ENCODE data around the gene LYRM9. TPM values are rescaled to one million over a fixed set of nuclear protein-coding genes. Genes with fewer than 3 reads are reported as not detected.

Gene LYRM9
- total and polyA plus RNA-seq, 8 donors = 0.58 to 20.3 (median 11.5) TPM

- Histone ChIP-seq H3K4me3 (no peak overlapping the region), H3K9me3 (no peaks in the 10 kb centered on the region), H3K27ac (no peak overlapping the region), H3K27me3 (no peaks in the 10 kb centered on the region), H3K36me3 (no peaks in the 10 kb centered on the region), H3K4me1 (no peaks in the 10 kb centered on the region)
- intact Hi-C loops (cut with DNase I; ENCODE audit: low total_unique reads) = no loop called here
- TF ChIP-seq POLR2A (IDR thresholded peaks at IDR 0.05) = no peak
- no peak for DNase-seq
Observed at GRCh38 chr17:27906226-27906580, 13.0 kb upstream of the LYRM9 start.

GRCh38 chr17:27905447-27906225, 12.5 kb upstream of the LYRM9 start:
- WGBS, 5 donors = 72 to 80% (median 73%) methylated on average over 9 of the region's 9 CpGs

GRCh38 chr17:27904534-27905446, 11.6 kb upstream of the LYRM9 start:
- no peak for TF ChIP-seq POLR2AphosphoS5 (IDR thresholded peaks at IDR 0.05)
- TF ChIP-seq CTCF (IDR thresholded peaks at IDR 0.05) = no peak
- no peak for TF ChIP-seq POLR2A (IDR thresholded peaks at IDR 0.05)
- TF ChIP-seq EP300 (IDR thresholded peaks at IDR 0.05) = no peak
- H3K27me3 ChIP-seq = no peaks in the 10 kb centered on the region
- intact Hi-C loops (cut with DNase I; ENCODE audit: low total_unique reads) = no loop called here
- H3K4me1 ChIP-seq = no peaks in the 10 kb centered on the region
- H3K9me3 ChIP-seq = no peaks in the 10 kb centered on the region
- no peaks in the 10 kb centered on the region for H3K36me3 ChIP-seq
- WGBS, 5 donors = 51 to 60% (median 58%) methylated on average over 5 of the region's 5 CpGs
- H3K27ac ChIP-seq = no peak overlapping the region
- H3K4me3 ChIP-seq = no peak overlapping the region
- DNase-seq = no peak

More at GRCh38 chr17:27905447-27906225, 12.5 kb upstream of the LYRM9 start:
- Histone ChIP-seq H3K36me3 (no peaks in the 10 kb centered on the region), H3K9me3 (no peaks in the 10 kb centered on the region), H3K4me3 (no peak overlapping the region), H3K27ac (no peak overlapping the region), H3K4me1 (no peaks in the 10 kb centered on the region), H3K27me3 (no peaks in the 10 kb centered on the region)
- intact Hi-C loops (cut with DNase I; ENCODE audit: low total_unique reads) = no loop called here
- TF ChIP-seq POLR2A (IDR thresholded peaks at IDR 0.05) (no peak), POLR2AphosphoS5 (IDR thresholded peaks at IDR 0.05) (no peak), EP300 (IDR thresholded peaks at IDR 0.05) (no peak), CTCF (IDR thresholded peaks at IDR 0.05) (no peak)
- DNase-seq = no peak

- H3K36me3 ChIP-seq = no peaks in the 10 kb centered on the region
- no peak for DNase-seq
- intact Hi-C loops (cut with DNase I; ENCODE audit: low total_unique reads) = no loop called here
- no peak overlapping the region for H3K4me3 ChIP-seq
- WGBS, 5 donors = 87 to 95% (median 93%) methylated on average over 1 of the region's 1 CpG
- no peaks in the 10 kb centered on the region for H3K9me3 ChIP-seq
- TF ChIP-seq CTCF (IDR thresholded peaks at IDR 0.05) (no peak), POLR2A (IDR thresholded peaks at IDR 0.05) (no peak), POLR2AphosphoS5 (IDR thresholded peaks at IDR 0.05) (no peak), EP300 (IDR thresholded peaks at IDR 0.05) (no peak)
- no peak overlapping the region for H3K27ac ChIP-seq
- no peaks in the 10 kb centered on the region for H3K27me3 ChIP-seq
- no peaks in the 10 kb centered on the region for H3K4me1 ChIP-seq
Observed at GRCh38 chr17:27904114-27904513, 10.9 kb upstream of the LYRM9 start.
